Trophoblast cell (in vitro differentiated cells and primary cell): ENCODE data around the gene TRAPPC12.
A peak's percentile ranks its signal among the peaks of the same experiment; 100 is the strongest.

Source experiments
- DNase-seq, 2 donors: peaks; one replicate each; pipeline ENCODE4 v3.0.0-alpha.2; 2016
- H2AFZ ChIP-seq: 2 replicates; pipeline ENCODE4 v1.6.1; 2013; ENCODE audit warnings: low read length, moderate library complexity, mild to moderate bottlenecking; ENCODE audit not compliant: insufficient read depth, poor library complexity
- H2AK5ac ChIP-seq: 2 replicates; pipeline ENCODE4 v1.6.1; 2013; ENCODE audit warnings: mild to moderate bottlenecking, low read length
- H2BK120ac ChIP-seq: 2 replicates; pipeline ENCODE4 v1.6.1; 2013; ENCODE audit warnings: low read length, mild to moderate bottlenecking, moderate library complexity; ENCODE audit not compliant: insufficient read depth, poor library complexity
- H2BK12ac ChIP-seq: 2 replicates; pipeline ENCODE4 v1.6.1; 2013; ENCODE audit warnings: mild to moderate bottlenecking, low read length, moderate library complexity
- H2BK5ac ChIP-seq: 2 replicates; pipeline ENCODE4 v1.6.1; 2013; ENCODE audit warnings: low read length, low read depth, moderate library complexity, mild to moderate bottlenecking; ENCODE audit not compliant: poor library complexity
- H3K14ac ChIP-seq: 2 replicates; pipeline ENCODE4 v1.6.1; 2013; ENCODE audit warnings: mild to moderate bottlenecking, low read length
- H3K18ac ChIP-seq: 2 replicates; pipeline ENCODE4 v1.6.1; 2013; ENCODE audit warnings: mild to moderate bottlenecking, low read length
- H3K23ac ChIP-seq: 2 replicates; pipeline ENCODE4 v1.6.1; 2013; ENCODE audit warnings: low read length
- H3K27ac ChIP-seq: 2 replicates; pipeline ENCODE4 v1.5.1; 2013; ENCODE audit warnings: low read depth, mild to moderate bottlenecking, inconsistent platforms, low read length, moderate library complexity
- H3K27me3 ChIP-seq: 2 replicates; pipeline ENCODE4 v1.6.1; 2013; ENCODE audit warnings: inconsistent platforms, mild to moderate bottlenecking, low read length, moderate library complexity; ENCODE audit not compliant: insufficient read depth
- H3K36me3 ChIP-seq, 2 experiments: 1 replicate in 1 of 2; 2 replicates in 1 of 2; pipeline ENCODE4 v1.6.1; 2013; ENCODE audit warnings: low read length in 2 of 2, mild to moderate bottlenecking in 2 of 2, moderate library complexity in 1 of 2; ENCODE audit not compliant: insufficient read depth in 2 of 2, control insufficient read depth in 1 of 2
- H3K4ac ChIP-seq: 2 replicates; pipeline ENCODE4 v1.6.1; 2013; ENCODE audit warnings: low read depth, mild to moderate bottlenecking, low read length, moderate library complexity
- H3K4me1 ChIP-seq, 2 experiments: 1 replicate in 1 of 2; 2 replicates in 1 of 2; pipeline ENCODE4 v1.6.1; 2013; ENCODE audit warnings: low read length in 2 of 2, mild to moderate bottlenecking in 2 of 2, moderate library complexity in 1 of 2; ENCODE audit not compliant: insufficient read depth in 2 of 2, control insufficient read depth in 1 of 2
- H3K4me2 ChIP-seq: 2 replicates; pipeline ENCODE4 v1.6.1; 2013; ENCODE audit warnings: inconsistent platforms, mild to moderate bottlenecking, low read length, moderate library complexity
- H3K4me3 ChIP-seq: 2 replicates; pipeline ENCODE4 v1.5.1; 2013; ENCODE audit warnings: mild to moderate bottlenecking, low read depth, low read length, inconsistent platforms
- H3K79me1 ChIP-seq: one replicate; pipeline ENCODE4 v1.6.1; 2013; ENCODE audit warnings: low read length
- H3K79me2 ChIP-seq: 2 replicates; pipeline ENCODE4 v1.6.1; 2013; ENCODE audit warnings: low read length, mild to moderate bottlenecking; ENCODE audit not compliant: control insufficient read depth, insufficient read depth, poor library complexity
- H3K9ac ChIP-seq: 2 replicates; pipeline ENCODE4 v1.6.1; 2013; ENCODE audit warnings: mild to moderate bottlenecking, low read length
- H3K9me3 ChIP-seq: 2 replicates; pipeline ENCODE4 v1.6.1; 2013; ENCODE audit warnings: low read depth, mild to moderate bottlenecking, control low read depth, inconsistent platforms, low read length; ENCODE audit not compliant: insufficient read depth
- H4K12ac ChIP-seq: 2 replicates; pipeline ENCODE4 v1.6.1; 2013; ENCODE audit warnings: low read depth, mild to moderate bottlenecking, low read length, moderate library complexity
- H4K8ac ChIP-seq: 2 replicates; pipeline ENCODE4 v1.6.1; 2013; ENCODE audit warnings: low read depth, mild to moderate bottlenecking, low read length, moderate library complexity
- H4K91ac ChIP-seq: one replicate; pipeline ENCODE4 v1.6.1; 2013; ENCODE audit warnings: low read depth, mild to moderate bottlenecking, low read length, moderate library complexity
- WGBS: extraction: QIAGEN DNeasy Blood & Tissue Kit; methylation state at CpG from one replicate; pipeline ENCODE4 v1.1.7; 2013; ENCODE audit warnings: missing lambda C conversion rate; ENCODE audit not compliant: insufficient read length, insufficient coverage; ENCODE audit errors: extremely low coverage; 5-methylcytosine and 5-hydroxymethylcytosine counted together

TRAPPC12 gene

DNA sequence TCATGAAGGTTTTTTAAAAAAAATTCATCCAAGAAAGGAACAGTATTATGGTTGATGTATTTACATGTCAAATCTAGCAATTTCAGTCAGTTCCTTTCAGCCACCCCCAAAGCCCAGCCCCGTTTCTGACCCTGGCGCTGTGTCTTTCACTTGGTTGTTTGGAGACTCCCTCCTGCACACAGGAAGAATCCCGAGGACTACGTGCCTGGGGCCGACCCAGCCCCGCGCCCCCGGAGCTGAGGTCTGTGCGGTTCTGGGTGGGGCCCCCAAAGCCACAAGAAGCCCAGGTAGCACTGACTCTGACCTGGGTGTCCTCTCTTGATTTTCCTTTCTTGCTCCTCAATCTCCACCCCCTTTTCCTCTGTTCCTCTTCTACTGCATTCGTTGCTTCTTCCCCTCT, 49.1 kb downstream of the TRAPPC12 start:
- H3K4me3 ChIP-seq = no peak overlapping the region
- H3K4me1 ChIP-seq = no peaks in the 10 kb centered on the region
- no CpG with 5 or more reads among the region's 10 CpGs for WGBS

GRCh38 chr2:3429066-3429610, 49.6 kb downstream of the TRAPPC12 start:
- no peak overlapping the region for H2BK12ac ChIP-seq
- no peak overlapping the region for H3K4me3 ChIP-seq
- no peak overlapping the region for H2BK5ac ChIP-seq
- H2AFZ ChIP-seq = no peak overlapping the region
- H3K18ac ChIP-seq = no peak overlapping the region
- DNase-seq = no peak
- peaks cover 26 to 38% of the 10 kb centered on the region in 2 experiments for H3K36me3 ChIP-seq
- no peak overlapping the region for H2AK5ac ChIP-seq
- H3K79me1 ChIP-seq = no peaks in the 10 kb centered on the region
- H4K8ac ChIP-seq = no peak overlapping the region
- H3K23ac ChIP-seq = no peak overlapping the region
- no peak overlapping the region for H3K14ac ChIP-seq
- H3K9ac ChIP-seq = no peak overlapping the region
- H3K27ac ChIP-seq = no peak overlapping the region
- no peak overlapping the region for H4K91ac ChIP-seq
- WGBS = no CpG with 5 or more reads among the region's 6 CpGs
- no peak overlapping the region for H4K12ac ChIP-seq
- H2BK120ac ChIP-seq = no peak overlapping the region
- H3K4me1 ChIP-seq = no peaks in the 10 kb centered on the region
- no peak overlapping the region for H3K4me2 ChIP-seq
- peaks cover 1% of the 10 kb centered on the region for H3K9me3 ChIP-seq
- H3K4ac ChIP-seq = no peak overlapping the region
- no peaks in the 10 kb centered on the region for H3K27me3 ChIP-seq
- H3K79me2 ChIP-seq = no peaks in the 10 kb centered on the region

More for the DNA sequence above, 49.1 kb downstream of the TRAPPC12 start:
- Histone ChIP-seq H2BK5ac (no peak overlapping the region), H3K4me2 (no peak overlapping the region), H2AFZ (no peak overlapping the region), H3K9ac (no peak overlapping the region), H2BK120ac (no peak overlapping the region), H2BK12ac (no peak overlapping the region), H4K91ac (no peak overlapping the region), H3K4ac (no peak overlapping the region), H3K36me3 (peaks cover 26 to 38% of the 10 kb centered on the region in 2 experiments), H3K23ac (no peak overlapping the region), H3K9me3 (peaks cover 1% of the 10 kb centered on the region), H3K27me3 (no peaks in the 10 kb centered on the region), H4K12ac (no peak overlapping the region), H2AK5ac (no peak overlapping the region), H3K79me1 (no peaks in the 10 kb centered on the region), H3K79me2 (no peaks in the 10 kb centered on the region), H3K18ac (no peak overlapping the region), H3K27ac (no peak overlapping the region), H3K14ac (no peak overlapping the region), H4K8ac (no peak overlapping the region)
- DNase-seq = no peak

- Histone ChIP-seq H3K36me3 (peaks cover 28 to 36% of the 10 kb centered on the region in 2 experiments), H3K4me1 (no peaks in the 10 kb centered on the region), H3K9me3 (peaks cover 1% of the 10 kb centered on the region), H3K79me2 (no peaks in the 10 kb centered on the region), H3K14ac (no peak overlapping the region), H2BK120ac (no peak overlapping the region), H3K79me1 (no peaks in the 10 kb centered on the region), H4K12ac (no peak overlapping the region), H3K23ac (no peak overlapping the region), H2BK5ac (no peak overlapping the region), H3K18ac (no peak overlapping the region), H3K4me2 (no peak overlapping the region), H2AFZ (no peak overlapping the region), H2BK12ac (no peak overlapping the region), H3K4ac (no peak overlapping the region), H4K91ac (no peak overlapping the region), H3K27me3 (no peaks in the 10 kb centered on the region), H3K27ac (no peak overlapping the region), H2AK5ac (no peak overlapping the region), H3K4me3 (no peak overlapping the region), H3K9ac (no peak overlapping the region), H4K8ac (no peak overlapping the region)
- WGBS = no CpG with 5 or more reads among the region's 6 CpGs
- DNase-seq = peak in 1 of 2 donors; percentile 5
Measured at GRCh38 chr2:3430172-3430571, 50.7 kb downstream of the TRAPPC12 start.

DNA sequence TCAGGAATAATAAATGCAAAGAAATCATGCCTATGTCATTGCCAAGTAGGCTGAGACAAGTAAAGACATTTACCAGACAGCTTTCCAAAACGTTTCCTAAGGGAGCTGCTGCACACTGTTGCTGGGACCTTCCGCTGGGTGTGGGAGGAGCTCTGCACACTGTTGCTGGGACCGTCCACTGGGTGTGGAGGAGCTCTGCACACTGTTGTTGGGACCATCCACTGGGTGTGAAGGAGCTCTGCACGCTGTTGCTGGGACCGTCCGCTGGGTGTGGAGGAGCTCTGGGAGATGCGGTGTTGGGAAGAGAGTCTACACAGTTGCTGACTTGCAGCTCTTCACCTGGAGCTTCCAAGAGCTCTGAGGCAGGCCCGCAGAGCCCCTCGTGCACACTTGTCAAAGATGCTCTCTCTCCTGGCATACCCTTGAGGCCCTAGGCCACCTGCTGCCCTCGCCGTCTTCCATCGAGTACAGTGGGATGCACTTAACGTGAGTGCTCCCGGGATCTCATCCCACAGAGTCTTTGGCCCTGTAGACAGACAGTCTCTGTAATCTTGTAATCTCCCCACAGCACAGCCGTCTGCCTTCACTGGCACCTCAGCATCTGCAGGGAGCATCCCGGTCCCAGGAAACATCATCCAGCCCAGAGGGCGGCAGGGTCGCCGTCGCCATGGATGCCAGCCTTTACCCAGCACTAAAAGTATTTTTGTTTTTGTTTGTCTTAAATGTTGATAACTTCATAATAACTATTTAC, 51.4 kb downstream of the TRAPPC12 start:
- Histone ChIP-seq H3K4ac (no peak overlapping the region), H3K4me3 (no peak overlapping the region), H3K9me3 (peaks cover 1% of the 10 kb centered on the region), H3K79me1 (no peaks in the 10 kb centered on the region), H2BK12ac (no peak overlapping the region), H2AFZ (no peak overlapping the region), H3K9ac (no peak overlapping the region), H2BK120ac (no peak overlapping the region), H3K23ac (no peak overlapping the region), H2BK5ac (no peak overlapping the region), H3K4me1 (no peaks in the 10 kb centered on the region), H3K4me2 (no peak overlapping the region), H3K36me3 (peaks cover 28 to 33% of the 10 kb centered on the region in 2 experiments), H3K14ac (no peak overlapping the region), H4K12ac (no peak overlapping the region), H3K27me3 (no peaks in the 10 kb centered on the region), H2AK5ac (no peak overlapping the region), H4K8ac (no peak overlapping the region), H4K91ac (no peak overlapping the region), H3K18ac (no peak overlapping the region), H3K79me2 (no peaks in the 10 kb centered on the region), H3K27ac (no peak overlapping the region)
- WGBS = no CpG with 5 or more reads among the region's 20 CpGs
- no peak for DNase-seq
